Measurements from ENCODE around the gene MSMP. TPM values are rescaled to one million over a fixed set of nuclear protein-coding genes. Genes with fewer than 3 reads are reported as not detected.

Gene MSMP
- total and polyA plus RNA-seq, 2 donors (not counting 1 experiment from before 2014, with no cell fraction given) = not detected

DNA sequence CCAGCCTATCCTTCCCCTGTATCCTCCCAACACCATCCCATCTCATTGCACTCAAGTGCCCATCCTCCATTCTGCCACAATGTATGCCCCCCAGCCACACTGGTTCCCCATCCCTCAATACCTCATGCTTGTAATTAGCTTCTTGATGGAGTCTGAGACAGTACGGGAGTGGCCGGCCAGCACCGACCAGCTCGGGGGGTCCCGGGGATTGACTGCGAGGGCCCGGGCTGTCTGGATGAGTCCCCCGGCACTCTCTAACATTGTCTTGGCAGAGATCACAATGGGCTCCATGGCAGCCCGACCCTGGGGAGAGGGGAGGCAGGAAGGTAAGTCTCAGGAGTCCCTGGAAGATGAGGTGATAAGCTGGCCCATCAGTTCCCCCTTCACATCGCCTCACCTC, 47.1 kb downstream of the MSMP start:
- H3K9me3 ChIP-seq (ENCODE audit: control insufficient read depth, insufficient read depth, low read depth, low read length) = no peaks in the 10 kb centered on the region
- no peaks in the 10 kb centered on the region for H3K27me3 ChIP-seq (ENCODE audit: control insufficient read depth, insufficient read depth, low read length)
- H3K36me3 ChIP-seq (ENCODE audit: control insufficient read depth, insufficient read depth, low read length) = peaks cover 68% of the 10 kb centered on the region
- no peak overlapping the region for H3K4me3 ChIP-seq (replicated peaks in 1 of 4; ENCODE audit: control extremely low read depth in 1 of 4, insufficient read depth in 1 of 4, low read depth in 3 of 4, low read length in 4 of 4)
- H3K79me2 ChIP-seq (ENCODE audit: control insufficient read depth, insufficient read depth, low read length) = no peaks in the 10 kb centered on the region
- H4K20me1 ChIP-seq (ENCODE audit: control insufficient read depth, extremely low read depth, insufficient read depth, low read length) = no peaks in the 10 kb centered on the region
- TF ChIP-seq, protein P1, sequence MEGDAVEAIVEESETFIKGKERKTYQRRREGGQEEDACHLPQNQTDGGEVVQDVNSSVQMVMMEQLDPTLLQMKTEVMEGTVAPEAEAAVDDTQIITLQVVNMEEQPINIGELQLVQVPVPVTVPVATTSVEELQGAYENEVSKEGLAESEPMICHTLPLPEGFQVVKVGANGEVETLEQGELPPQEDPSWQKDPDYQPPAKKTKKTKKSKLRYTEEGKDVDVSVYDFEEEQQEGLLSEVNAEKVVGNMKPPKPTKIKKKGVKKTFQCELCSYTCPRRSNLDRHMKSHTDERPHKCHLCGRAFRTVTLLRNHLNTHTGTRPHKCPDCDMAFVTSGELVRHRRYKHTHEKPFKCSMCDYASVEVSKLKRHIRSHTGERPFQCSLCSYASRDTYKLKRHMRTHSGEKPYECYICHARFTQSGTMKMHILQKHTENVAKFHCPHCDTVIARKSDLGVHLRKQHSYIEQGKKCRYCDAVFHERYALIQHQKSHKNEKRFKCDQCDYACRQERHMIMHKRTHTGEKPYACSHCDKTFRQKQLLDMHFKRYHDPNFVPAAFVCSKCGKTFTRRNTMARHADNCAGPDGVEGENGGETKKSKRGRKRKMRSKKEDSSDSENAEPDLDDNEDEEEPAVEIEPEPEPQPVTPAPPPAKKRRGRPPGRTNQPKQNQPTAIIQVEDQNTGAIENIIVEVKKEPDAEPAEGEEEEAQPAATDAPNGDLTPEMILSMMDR (conservative IDR thresholded peaks at IDR 0.05 in 1 of 2, IDR thresholded peaks at IDR 0.05 in 1 of 2; ENCODE audit: low read depth in 1 of 2, low read length in 2 of 2) = no peak
- no peak for TF ChIP-seq EZH2 (IDR thresholded peaks at IDR 0.05; ENCODE audit: low read length, missing control alignments)
- DNase-seq (ENCODE audit: low read depth in 2 of 2) = no peak
- H3K27ac ChIP-seq (ENCODE audit: insufficient read depth, low read length) = no peak overlapping the region
- H3K9ac ChIP-seq (ENCODE audit: insufficient read depth, low read length) = no peak overlapping the region
- H3K4me1 ChIP-seq (ENCODE audit: control insufficient read depth, extremely low read depth, insufficient read depth, low read length) = no peaks in the 10 kb centered on the region
- no peak overlapping the region for H3K4me2 ChIP-seq (ENCODE audit: extremely low read depth, insufficient read depth, low read length)
- no peak overlapping the region for H2AFZ ChIP-seq (ENCODE audit: low read length)

DNA sequence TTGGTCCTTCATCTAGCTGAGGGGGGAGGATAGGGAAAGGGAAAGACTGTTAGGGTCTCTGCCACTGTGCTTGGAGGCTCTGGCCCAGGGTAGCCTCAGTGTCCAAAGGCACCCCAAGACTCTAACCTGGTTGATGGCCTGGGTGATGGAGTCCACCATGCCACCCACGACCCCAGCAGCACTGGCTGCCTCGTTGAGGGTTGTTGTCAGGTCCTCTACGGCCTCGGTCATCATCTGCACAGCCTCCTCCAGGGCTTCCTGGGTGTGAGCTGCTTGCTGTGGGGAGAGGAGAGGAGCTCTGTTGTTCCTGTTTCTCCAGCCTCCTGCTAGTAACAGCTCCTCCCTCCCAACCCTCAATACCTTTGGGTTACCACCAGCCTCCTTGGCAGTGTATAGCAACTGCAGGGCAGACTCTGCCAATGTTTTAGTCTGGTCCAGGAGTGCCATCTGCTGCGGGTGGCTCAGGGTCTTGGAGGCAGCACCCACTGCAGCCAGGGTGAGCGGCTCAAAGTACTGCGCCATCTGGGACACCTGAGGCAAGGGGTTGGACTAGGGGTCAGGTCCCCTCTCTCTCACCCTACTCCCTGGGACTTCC, 48.1 kb downstream of the MSMP start:
- Histone ChIP-seq H3K4me1 (ENCODE audit: control insufficient read depth, extremely low read depth, insufficient read depth, low read length) (no peaks in the 10 kb centered on the region), H3K4me2 (ENCODE audit: extremely low read depth, insufficient read depth, low read length) (no peak overlapping the region), H3K27ac (ENCODE audit: insufficient read depth, low read length) (no peak overlapping the region), H4K20me1 (ENCODE audit: control insufficient read depth, extremely low read depth, insufficient read depth, low read length) (no peaks in the 10 kb centered on the region), H2AFZ (ENCODE audit: low read length) (no peak overlapping the region), H3K9me3 (ENCODE audit: control insufficient read depth, insufficient read depth, low read depth, low read length) (no peaks in the 10 kb centered on the region), H3K27me3 (ENCODE audit: control insufficient read depth, insufficient read depth, low read length) (no peaks in the 10 kb centered on the region), H3K9ac (ENCODE audit: insufficient read depth, low read length) (no peak overlapping the region), H3K79me2 (ENCODE audit: control insufficient read depth, insufficient read depth, low read length) (no peaks in the 10 kb centered on the region), H3K4me3 (replicated peaks in 1 of 4; ENCODE audit: control extremely low read depth in 1 of 4, insufficient read depth in 1 of 4, low read depth in 3 of 4, low read length in 4 of 4) (no peak overlapping the region), H3K36me3 (ENCODE audit: control insufficient read depth, insufficient read depth, low read length) (peaks cover 60% of the 10 kb centered on the region)
- TF ChIP-seq, protein P1 (conservative IDR thresholded peaks at IDR 0.05 in 1 of 2, IDR thresholded peaks at IDR 0.05 in 1 of 2; ENCODE audit: low read depth in 1 of 2, low read length in 2 of 2) = no peak
- no peak for TF ChIP-seq EZH2 (IDR thresholded peaks at IDR 0.05; ENCODE audit: low read length, missing control alignments)
- DNase-seq (ENCODE audit: low read depth in 2 of 2) = no peak

DNA sequence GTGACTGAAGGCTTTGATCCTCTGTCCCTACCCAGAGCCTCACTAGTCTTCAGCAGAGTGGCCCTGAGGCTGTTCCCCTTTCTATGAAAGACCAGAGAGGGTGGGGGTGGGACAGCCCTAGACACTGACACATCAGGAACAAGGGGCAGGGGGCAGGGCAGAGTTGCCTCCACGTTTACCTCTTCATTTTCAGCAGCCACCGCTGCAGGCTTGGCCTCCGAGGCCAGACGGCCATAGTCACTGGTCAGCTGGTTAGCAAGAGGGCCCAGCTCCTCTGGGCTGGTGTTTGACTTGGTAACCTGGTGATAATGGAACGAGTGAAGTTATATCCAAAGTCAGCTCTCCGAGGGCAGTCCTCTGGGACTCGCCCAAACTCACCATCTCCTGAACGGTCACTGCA, 48.7 kb downstream of the MSMP start:
- Histone ChIP-seq H3K36me3 (ENCODE audit: control insufficient read depth, insufficient read depth, low read length) (peaks cover 58% of the 10 kb centered on the region), H3K4me3 (replicated peaks in 1 of 4; ENCODE audit: control extremely low read depth in 1 of 4, insufficient read depth in 1 of 4, low read depth in 3 of 4, low read length in 4 of 4) (no peak overlapping the region), H3K4me2 (ENCODE audit: extremely low read depth, insufficient read depth, low read length) (no peak overlapping the region), H3K9ac (ENCODE audit: insufficient read depth, low read length) (no peak overlapping the region), H3K79me2 (ENCODE audit: control insufficient read depth, insufficient read depth, low read length) (no peaks in the 10 kb centered on the region), H3K27me3 (ENCODE audit: control insufficient read depth, insufficient read depth, low read length) (no peaks in the 10 kb centered on the region), H2AFZ (ENCODE audit: low read length) (no peak overlapping the region), H3K4me1 (ENCODE audit: control insufficient read depth, extremely low read depth, insufficient read depth, low read length) (no peaks in the 10 kb centered on the region), H3K9me3 (ENCODE audit: control insufficient read depth, insufficient read depth, low read depth, low read length) (no peaks in the 10 kb centered on the region), H4K20me1 (ENCODE audit: control insufficient read depth, extremely low read depth, insufficient read depth, low read length) (no peaks in the 10 kb centered on the region), H3K27ac (ENCODE audit: insufficient read depth, low read length) (no peak overlapping the region)
- DNase-seq (ENCODE audit: low read depth in 2 of 2) = no peak
- TF ChIP-seq EZH2 (IDR thresholded peaks at IDR 0.05; ENCODE audit: low read length, missing control alignments) = no peak
- TF ChIP-seq, protein P1 (conservative IDR thresholded peaks at IDR 0.05 in 1 of 2, IDR thresholded peaks at IDR 0.05 in 1 of 2; ENCODE audit: low read depth in 1 of 2, low read length in 2 of 2) = no peak
